HG03135 (cell line): ENCODE data around the gene NAGPA.
"Not testable (repeated sequence)": the region's sequence is repeated elsewhere in the genome, so short reads cannot be mapped to it uniquely, and the experiment has no call there.

Experiments
- ATAC-seq: cut with Tn5 transposase; IDR thresholded peaks from one replicate; pipeline ENCODE4 v1.9.1; 2021; ENCODE audit warnings: mild to moderate bottlenecking, moderate library complexity; ENCODE audit not compliant: unreplicated experiment

Gene NAGPA

DNA sequence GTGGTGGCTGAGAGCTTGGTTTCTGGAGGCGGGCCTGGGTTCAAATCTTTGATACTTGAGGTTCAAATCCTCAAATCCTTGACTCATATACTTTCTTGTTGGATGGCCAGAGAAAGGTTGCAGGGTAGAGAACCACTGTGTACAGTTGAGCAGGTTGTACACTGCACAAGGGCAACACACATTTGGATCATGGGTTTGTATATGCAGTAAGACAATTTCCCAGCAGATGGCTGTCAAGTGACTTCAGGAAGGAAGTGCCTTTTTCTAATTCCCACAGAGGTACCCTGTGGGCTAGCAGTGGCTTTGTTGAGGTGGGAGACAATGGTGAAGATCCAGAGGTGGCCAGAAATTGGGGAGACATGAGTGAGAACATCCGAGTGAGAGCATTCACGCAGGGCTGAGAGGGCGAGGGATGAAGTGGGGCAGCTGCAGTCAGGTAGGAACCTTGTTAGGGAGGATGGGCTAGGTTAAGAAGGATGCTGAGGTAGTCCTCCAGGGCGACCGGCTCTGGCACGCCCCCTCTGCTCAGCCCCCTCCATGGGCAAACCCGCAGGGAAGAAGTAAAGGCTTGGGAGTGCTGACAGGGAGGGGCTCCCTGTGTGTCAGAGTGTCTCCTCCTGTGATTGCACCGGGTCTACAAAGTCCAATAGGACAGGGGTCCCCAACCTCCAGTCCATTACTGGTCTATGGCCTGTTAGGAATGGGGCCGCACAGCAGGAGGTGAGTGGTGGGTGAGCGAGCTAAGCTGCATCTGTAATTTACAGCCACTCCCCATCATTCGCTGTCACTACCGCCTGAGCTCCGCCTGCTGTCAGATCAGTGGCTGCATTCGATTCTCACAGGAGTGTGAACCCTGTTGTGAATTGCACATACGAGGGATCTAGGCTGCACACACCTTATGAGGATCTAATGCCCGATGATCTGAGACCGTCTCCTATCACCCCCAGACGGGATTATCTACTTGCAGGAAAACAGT, 29.3 kb upstream of the NAGPA start:
- ATAC-seq, result no peak

- ATAC-seq, result no peak
These were observed 28.3 kb upstream of the NAGPA start for GRCh38 chr16:5062051-5062450.

DNA sequence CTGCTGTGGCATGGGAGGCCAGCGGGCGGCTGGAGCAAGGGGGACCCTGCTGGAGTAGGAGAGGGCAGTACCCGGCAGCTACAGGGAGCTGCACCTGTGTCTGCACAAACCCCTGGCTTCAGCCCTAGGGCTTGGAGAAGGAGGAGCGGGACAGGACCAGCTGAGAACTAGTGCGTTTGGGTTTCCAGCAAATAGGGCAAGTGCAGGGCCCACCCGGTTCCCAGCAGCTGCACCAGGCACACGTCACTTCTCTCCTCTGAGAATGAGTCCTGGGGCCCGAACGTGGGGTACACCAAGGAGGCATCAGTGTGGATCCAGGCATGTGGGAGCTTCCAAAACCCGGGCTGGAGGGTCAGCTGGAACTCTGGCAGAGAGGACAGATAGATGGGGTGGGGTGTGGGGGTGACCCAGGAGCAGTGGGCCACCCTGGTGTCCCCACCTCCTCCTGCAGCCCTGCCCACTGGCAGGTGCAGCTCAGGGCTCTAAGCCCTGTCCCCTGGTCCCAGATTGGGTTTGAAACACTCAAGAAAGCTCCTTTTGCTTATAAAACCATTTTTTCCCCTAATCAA, 26.4 kb upstream of the NAGPA start:
- no peak for ATAC-seq

DNA sequence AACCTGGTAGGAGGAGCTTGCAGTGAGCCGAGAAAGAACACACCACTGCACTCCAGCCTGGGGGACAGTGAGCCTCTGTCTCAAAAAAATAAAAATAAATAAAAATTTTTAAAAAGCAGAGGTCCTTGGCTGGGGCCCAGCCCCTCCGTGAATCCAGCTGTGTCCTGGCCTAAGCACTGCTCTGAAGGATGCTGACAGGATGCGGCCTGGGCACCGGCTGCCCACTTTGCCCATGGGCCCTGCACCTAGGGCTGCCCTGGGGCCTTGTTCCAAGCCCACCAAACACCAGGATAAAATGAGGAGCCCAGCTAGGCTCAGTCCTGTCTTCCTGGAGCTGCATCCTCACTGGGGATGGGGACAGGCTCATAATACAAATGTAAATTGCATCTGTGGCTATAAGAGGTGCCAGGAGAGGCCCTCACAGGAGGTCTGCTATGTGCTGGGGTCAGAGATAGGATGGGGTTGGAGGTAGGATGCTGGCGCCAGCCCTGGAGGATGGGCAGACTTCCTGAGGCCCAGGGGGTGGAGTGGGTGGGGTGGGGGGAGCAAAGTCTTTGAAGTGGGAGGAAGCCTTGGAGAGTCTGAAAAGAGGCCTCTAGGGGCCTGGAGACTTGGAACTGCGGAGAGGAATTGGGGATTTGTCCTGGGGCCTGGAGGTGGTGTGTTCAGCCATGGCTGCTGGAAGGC, 25.8 kb upstream of the NAGPA start:
- ATAC-seq, result no peak

- ATAC-seq, result no peak
These were observed 24.7 kb upstream of the NAGPA start for GRCh38 chr16:5058476-5058875.

DNA sequence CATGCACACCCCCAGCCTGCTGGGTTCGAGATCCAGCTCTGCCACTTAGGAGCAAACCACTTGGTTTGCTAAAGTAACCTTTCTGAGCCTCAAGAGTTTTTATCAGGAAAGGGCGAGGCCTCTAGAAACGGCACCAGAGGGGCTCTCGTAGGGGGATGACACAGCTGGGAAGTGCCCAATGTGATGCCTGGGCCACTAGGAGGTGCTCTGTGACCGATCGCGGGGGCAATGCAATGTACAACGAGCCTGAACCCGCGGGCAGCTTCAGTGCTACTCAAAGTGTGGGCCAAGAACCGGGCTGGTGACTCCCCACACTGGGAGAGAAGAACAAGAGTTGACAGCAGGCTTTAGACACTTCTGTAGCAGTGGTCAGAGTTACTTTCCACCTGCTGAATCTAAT, 22.6 kb upstream of the NAGPA start:
- ATAC-seq, result no peak

- no peak for ATAC-seq
These were observed 21.4 kb upstream of the NAGPA start for GRCh38 chr16:5054876-5055865.

DNA sequence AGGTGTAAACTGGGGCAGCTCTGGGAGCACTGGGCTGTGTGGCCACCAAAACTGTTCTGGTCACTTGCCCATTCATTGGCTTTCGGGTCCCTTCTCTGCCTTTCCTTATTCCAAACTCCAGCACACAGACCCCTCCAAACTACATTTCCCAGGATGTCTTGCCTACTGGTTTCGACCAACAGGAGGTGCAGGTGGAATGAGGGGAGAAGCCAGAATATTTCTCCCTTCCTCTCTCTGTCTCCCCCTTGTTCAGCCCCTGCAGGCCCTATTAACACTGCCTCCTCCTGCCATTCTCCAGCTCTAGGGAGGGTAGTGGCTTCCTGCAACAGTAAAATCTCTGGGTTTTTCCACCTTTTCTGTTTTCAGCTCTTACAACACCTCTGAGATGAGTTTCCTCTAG, 13.2 kb upstream of the NAGPA start:
- no peak for ATAC-seq

DNA sequence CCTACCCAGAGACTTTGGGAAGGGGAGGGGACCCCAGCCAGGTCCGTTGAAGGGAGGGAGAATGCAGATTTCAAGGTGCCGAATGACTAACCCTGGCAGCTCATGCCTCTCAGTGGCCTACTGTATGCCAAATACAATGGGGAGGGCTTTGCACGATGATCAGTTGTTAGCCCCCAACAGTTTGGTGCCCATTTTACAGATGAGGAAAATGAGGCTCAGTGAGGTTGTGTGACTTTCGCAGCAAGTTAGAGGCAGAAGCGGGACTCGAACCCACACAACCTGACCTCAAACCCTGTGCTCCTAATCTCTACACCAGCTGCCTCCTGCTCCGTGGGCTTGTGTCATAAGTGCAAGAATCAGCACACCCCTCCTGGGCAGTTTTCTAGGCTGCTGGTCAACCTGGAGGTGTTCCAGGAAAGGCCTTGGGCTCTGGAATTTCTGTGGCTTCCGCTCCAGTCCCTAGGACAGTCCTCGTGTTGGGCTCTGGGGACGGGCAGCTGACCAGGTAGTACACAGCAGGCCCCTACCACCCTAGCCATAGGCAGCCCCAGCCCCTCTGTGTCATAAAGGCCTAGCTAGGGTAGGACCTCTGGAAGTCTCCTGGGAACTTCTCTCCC, 11.9 kb upstream of the NAGPA start:
- no peak for ATAC-seq

GRCh38 chr16:5044581-5044980, 10.8 kb upstream of the NAGPA start:
- not testable (repeated sequence) for ATAC-seq

- no peak for ATAC-seq
These were observed 10.3 kb upstream of the NAGPA start for GRCh38 chr16:5044011-5044540.

GRCh38 chr16:5042574-5043171, 8.9 kb upstream of the NAGPA start:
- ATAC-seq, result no peak

GRCh38 chr16:5041600-5042133, 7.9 kb upstream of the NAGPA start:
- no peak for ATAC-seq

DNA sequence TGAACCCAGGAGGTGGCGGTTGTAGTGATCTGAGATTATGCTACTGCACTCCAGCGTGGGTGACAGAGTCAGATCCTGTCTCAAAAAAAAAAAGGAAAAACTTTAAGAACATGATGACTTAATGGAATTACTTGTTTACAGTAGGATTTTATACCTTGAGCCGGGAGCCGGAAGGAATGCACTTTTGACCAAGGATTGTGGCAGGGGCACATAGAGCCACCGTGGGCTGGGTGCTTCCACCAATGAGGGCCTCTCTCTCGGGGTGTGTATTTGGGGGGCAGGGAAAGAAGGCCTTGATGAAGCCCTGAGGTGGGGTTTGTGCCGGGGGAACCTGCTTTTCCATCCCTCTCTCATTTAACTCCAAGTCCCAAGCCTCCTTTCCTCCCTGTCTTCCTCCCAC, 6.7 kb upstream of the NAGPA start:
- no peak for ATAC-seq

DNA sequence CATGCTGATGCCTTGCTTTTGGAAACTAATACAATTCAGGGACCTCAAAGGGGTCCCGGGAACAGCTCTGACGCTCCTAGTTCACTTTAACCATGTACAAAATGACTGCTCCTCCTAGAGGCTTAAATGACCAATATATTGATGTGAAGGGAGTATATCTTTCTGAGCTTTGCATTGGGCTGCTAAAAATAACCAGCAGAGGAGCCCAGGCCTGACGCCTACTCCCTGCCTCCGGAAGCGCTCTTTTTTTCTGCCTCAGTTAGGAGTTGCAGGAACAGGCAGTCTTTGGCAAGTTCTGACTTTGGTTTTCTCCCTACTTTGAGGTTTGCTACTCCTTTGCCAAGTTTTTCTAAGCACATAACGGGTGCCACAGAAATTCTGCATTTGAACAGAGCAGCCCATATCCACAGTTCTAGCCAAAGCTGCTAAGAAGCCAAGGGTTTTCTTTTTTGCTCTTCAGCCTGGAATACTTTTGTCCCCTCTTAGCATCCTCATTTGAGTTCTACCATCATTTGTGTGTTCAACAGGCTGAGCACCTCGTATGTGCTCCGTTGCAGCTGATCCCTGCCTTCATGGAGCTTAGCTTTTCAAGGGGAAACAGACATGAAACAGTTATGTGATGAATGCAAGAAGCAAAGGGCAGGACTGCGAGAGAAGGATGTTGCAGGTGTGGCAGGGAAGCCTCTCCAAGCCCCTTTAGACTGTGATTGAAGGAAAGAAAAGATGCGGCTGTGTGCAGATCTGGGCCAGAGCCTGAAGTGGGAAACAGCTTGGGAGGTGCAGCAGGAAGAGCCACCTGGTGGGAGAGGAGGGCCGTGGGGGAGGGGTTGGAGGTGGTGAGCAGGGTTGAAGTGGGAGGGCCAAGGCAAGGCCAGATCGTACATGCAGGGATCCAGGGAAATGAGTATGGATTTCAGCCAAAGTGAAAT, 2.8 kb upstream of the NAGPA start:
- ATAC-seq, result no peak

GRCh38 chr16:5035909-5036227, 2.1 kb upstream of the NAGPA start:
- no peak for ATAC-seq

- ATAC-seq, result no peak
These were observed 410 bp upstream of the NAGPA start for GRCh38 chr16:5034167-5034523.

DNA sequence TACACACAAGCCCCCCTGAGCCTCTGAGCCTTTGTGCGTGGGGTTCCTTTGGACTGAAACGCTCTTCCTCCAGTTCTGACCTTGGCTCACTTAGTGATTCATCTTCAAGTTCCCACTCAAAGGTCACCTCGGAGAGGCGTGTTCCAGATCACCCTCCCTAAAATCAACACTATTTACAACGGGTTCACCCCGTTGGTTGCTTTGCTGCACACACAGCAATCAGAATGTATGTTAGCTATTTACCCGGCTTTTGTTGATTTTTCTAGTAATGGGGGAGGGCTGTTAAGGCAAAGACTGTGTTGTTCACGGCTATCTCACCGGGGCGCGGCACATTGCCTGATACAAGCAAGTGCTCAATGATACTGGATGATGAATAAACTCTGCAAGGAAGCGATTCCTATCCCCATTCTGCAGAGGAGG, 977 bp downstream of the NAGPA start:
- no peak for ATAC-seq
